HG03175 (cell line): Measurements from ENCODE around the gene SOX18.

ENCODE experiments used
- ATAC-seq: cut with Tn5 transposase; IDR thresholded peaks from one replicate; pipeline ENCODE4 v1.9.1; 2021; ENCODE audit warnings: mild to moderate bottlenecking, moderate library complexity; ENCODE audit not compliant: unreplicated experiment

Gene SOX18

GRCh38 chr20:64080813-64081623, 31.6 kb upstream of the SOX18 start:
- no peak for ATAC-seq

GRCh38 chr20:64080013-64080812, 30.8 kb upstream of the SOX18 start, which contains the start of gene OPRL1:
Gene OPRL1 (plus strand): TSS chr20:64080082. CDS start chr20:64092721, 12,639 bp downstream.
- no peak for ATAC-seq

DNA sequence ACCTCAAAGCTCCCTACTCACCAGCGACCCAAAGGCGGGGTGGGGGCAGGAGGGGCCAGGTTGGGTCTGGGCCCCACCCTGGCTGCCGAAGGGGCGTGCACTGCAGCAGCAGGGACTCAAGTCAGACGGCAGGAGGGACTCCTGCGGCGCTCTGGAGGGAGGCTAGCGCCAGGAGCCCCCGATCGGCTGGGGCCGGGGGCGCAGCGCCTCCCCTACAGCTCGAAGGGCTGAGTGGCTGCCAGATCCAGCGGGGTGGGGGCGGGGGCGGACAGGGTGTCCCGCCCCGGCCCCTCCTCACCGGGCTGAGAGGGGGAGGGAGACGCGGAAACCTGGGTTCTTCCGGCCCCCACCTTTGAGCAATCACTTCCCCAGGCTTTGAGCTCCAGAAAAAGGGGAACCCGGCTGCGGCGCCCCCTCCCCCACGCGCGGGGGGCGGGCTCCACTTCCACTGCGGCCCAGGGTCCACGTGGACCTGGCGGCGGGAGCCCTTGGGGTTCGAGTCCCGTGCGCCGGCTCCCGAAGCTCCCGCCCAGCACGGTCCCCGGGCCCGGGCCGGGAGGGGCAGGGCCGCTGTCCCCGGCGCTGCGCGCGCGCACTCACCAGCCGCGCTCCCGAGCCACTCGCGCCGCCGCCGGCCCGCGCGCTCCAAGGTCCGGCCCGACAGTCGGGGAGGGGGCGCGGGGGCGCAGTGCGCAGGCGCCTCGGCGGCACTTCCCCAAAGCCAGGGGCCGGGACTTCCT, 30.0 kb upstream of the SOX18 start, which contains the start of gene RGS19:
RGS19 (minus strand) TSS at position 246 of the 740 bp plus-strand sequence. CDS start 2,632 bp downstream, outside the sequence.
- peak; percentile 38 for ATAC-seq

- no peak for ATAC-seq
These were observed 29.5 kb upstream of the SOX18 start for GRCh38 chr20:64078934-64079272.

DNA sequence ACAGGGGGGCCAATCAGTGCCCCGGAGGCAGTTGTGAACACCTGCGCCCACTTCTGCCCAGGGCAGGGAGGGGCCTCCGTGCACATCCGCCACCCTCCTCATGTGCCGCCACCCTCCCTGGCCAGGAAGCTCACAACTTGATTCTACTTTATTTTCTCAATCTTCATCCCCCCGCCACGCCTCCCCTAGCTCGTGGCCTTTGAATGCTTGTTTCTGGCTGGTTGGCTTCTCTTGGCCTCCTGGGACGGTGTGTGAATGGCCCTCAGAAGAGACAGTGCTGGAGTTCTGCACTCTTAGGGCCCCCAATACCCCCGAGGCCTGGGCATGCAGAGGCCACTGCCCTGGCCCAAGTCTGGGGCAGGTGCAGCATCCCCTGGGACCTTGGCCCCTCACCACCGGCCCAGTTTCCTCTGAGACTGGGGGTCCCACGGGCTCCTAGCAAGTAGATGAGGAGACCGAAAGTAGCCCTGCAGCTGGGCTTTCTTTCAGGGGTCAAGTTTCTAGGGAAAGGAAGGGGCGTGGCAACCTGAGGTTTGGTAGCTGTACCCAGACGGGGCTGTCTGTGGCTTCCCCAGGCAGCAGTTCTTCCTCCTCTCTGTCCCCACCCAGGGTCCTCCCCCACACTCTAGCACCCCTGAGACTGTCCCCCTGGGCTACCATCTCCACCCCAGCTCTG, 28.6 kb upstream of the SOX18 start:
- peak; percentile 32 for ATAC-seq

DNA sequence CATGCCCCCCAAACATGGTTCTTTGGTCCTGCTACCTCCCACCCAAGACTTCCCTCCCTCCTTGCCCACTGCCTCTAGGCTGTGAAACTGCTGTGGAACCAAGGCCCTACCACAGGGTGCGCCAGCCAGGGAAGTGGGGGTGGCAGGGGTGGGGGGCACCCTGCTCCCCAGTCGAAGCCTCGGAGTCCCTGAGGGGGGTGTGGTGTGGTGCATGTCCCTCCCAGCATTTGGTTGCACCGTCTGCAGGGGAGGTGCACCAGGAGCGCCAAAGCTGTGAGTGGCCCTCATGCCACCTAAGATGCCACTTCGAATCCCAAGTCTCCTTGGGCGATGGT, 28.1 kb upstream of the SOX18 start:
- no peak for ATAC-seq

DNA sequence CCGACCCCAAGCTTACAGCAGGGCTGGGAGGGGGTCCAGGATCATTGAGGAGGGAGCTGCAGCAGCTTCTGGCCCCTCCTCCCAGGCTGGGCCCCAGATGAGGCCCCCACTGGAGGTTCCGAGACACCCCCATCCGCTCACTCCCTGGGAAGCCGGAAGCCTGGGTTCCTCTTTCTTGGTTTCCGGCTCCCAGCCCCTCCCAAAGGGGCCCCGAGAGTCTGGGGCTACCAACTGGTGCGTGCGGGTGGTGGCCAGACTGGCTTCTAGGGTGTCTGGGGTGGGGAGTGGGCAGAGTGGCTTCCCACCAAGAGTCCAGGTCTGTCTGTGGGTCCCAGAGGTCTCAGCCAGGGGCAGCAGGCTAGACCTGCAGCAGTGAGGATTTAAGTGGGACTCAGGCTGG, 27.7 kb upstream of the SOX18 start:
- ATAC-seq = no peak

DNA sequence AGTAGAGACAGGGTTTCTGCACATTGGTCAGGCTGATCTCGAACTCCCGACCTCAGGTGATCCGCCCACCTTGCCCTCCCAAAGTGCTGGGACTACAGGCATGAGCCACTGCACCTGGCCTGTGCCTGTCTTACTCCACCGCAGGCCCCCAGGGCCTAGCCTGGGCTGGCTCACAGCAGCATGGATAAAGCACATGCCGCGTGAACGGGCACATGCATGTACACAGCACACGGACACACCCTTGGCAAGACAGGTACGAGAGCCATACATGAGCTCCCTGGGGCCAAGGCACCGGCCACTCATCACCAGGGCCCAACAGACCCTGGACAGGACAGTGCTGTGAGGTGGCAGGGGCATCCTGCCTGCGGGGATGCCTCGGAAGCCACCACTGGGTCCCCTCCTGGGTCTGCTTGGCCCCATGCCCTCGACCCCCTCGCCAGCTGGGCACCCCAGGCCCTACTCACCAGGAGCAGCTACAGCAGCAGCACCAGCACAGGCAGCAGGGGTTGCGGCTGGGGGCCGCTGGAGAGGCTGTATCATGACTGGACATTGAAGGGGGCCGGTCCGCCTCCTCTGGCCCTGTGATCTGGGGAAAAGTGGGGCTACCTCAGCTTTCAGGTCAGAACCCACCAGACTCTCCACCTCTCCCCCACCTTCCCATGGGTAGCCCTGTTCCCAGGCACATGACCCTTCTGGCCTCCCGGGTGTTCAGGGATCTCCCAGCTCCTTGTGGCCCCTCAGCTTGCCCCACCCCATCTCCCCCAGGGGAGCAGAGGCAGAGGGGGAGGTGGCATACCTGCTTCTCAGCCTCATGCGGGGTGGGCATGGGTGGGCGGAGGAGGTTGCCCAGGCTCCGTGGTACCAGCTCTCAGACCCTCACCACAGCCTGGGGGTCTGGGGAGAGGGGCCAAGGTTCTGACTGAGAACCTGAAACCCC, 26.9 kb upstream of the SOX18 start:
- ATAC-seq = no peak

GRCh38 chr20:64075556-64075955, 26.1 kb upstream of the SOX18 start:
- ATAC-seq = no peak

GRCh38 chr20:64074963-64075362, 25.5 kb upstream of the SOX18 start:
- no peak for ATAC-seq

DNA sequence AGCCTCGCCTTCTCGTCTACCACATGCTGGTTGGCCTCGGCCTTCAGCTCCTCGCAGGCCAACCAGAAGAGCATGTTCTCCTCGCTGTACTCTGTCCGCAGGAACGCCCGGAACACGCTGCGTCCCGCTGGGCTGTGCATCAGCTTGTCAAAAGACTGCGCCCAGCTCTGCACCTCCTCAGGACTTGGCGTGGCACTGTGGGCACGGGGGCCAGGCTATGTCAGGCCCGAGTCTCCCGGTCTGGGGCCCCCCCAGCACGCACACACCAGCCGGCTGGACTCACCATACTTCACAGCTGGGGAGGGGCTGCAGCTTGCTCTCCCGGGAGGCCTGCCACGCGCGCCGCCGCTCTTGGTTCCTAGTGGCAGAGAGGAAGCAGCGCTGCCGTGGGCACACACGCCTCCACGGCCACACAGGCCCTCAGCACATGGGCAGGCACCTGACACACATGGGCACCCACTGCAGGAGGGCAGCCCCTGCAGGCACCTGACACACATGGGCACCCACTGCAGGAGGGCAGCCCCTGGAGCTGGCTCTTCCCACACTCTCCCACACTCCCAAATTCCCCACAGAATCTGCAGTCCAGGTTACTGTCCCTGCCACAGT, 24.8 kb upstream of the SOX18 start:
- no peak for ATAC-seq

DNA sequence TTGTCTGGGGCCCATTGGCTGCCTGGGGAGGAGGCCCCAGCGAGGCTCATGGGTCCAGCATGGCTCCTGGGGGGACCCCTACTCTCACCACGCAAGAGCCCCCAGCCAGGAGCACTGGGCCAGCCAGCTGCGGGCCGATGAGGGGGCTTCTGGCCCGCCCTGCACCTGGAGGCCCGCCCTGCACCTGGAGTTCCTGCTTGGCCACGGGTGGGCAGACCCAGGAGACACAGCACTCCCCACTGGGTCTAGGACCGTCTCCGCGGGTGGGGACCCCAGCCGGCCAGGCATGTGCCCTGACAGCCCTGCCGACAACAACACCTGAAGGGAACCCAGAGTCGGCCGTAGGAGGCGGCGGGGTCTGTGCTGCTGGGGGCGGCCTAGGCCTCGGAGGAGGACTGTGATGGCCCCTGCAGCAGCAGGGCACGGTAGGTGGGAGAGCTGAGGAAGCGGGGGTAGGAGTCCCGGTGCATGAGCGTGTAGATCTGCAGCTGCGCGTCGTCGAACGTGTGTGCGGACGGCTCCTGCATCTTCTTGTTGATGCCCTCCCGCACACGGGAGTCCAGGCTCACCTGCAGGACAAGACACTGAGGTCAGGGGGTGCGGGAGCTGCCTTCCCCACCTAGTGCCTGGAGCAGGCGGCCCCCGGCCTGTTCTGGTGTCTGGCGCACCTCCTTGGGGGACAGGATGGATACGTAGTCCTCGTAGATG, 24.2 kb upstream of the SOX18 start:
- no peak for ATAC-seq

- no peak for ATAC-seq
These were observed 23.1 kb upstream of the SOX18 start for GRCh38 chr20:64072498-64073063.

- ATAC-seq = no peak
These were observed 22.2 kb upstream of the SOX18 start for GRCh38 chr20:64071341-64072332.

DNA sequence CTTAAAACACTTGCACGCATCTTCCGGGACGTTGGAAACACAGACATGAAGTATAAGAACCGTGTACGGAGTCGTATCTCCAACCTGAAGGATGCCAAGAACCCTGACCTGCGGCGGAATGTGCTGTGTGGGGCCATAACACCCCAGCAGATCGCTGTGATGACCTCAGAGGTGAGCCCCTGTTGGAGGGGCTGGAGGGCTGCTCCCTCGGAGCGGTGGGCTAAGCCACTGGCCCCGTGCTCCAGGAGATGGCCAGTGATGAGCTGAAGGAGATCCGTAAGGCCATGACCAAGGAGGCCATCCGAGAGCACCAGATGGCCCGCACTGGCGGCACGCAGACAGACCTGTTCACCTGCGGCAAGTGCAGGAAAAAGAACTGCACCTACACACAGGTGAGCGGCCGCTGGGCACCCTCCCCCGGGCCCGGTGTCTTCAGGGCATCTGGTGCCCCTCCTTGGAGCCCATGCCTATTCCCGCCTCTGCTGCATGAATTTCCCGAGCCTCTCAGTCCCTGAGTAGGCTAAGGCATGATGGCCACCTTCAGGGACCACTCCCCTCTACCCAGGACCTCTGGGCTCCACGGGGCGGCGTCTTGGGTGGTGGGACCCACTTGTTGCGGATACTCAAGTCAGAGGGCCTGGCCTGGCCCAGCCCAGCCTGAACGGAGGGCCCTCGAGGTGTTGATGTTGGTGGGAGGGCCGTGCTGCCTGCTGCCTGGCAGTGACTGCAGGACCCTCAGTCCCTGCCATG, 21.0 kb upstream of the SOX18 start:
- ATAC-seq = no peak

DNA sequence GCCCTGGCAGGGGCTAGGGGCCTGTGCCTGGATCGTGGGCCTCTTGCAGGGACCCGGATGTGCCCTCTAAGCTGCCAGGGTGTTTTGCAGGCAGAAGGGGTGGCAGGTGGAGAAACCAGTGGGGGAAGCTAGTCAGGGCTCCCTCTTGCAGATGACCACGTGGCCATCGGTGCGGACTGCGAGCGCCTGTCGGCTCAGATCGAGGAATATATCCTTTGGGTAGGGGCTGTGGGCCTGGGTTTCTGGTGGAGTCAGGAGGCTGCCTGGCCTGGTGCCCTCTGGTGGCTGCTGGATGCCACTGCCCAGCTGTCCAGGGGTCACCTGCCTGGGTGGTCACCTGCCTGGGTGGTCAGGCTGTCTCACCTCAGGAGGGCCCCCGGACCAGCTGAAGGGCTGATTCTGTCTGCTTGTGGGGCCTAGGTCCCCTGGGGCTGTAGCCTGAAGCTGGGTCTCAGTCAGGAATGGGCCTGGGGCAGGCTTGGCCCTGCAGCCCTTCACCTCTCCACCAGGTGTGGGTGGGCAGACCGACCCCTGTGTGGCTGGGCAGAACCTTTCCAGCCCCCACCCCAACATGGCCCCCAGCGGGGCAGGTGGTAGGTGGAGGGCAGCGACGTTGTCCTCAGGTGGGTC, 20.3 kb upstream of the SOX18 start:
- ATAC-seq = no peak
